IMR-90 (cell line): ENCODE results near the gene CA5B. TPM values are rescaled to one million over a fixed set of nuclear protein-coding genes. Genes with fewer than 3 reads are reported as not detected.

Source experiments
- ATAC-seq: fragments of 200-7000 bp; cut with Tn5 transposase; 2 replicates; pipeline ENCODE4 v1.9.1; 2020; ENCODE audit warnings: low read depth, mild to moderate bottlenecking, moderate library complexity
- BruUV-seq: library from RNA; stranded (reverse); fragments of 400-500 nt; replicated peaks from 2 replicates; lab custom pipeline; 2021; lab: Mats Ljungman, UMichigan
- CTCF ChIA-PET: fragments of 300-600 bp; formaldehyde crosslinking; extraction: SDS; loops from one replicate; lab custom pipeline; 2021; ENCODE audit warnings: antibody characterized with exemption; lab: Yijun Ruan, JAX
- POLR2A ChIA-PET: fragments of 300-600 bp; sonication (Branson Sonifier 250); formaldehyde crosslinking; loops from one replicate; lab custom pipeline; 2022; ENCODE audit warnings: antibody characterized with exemption; ENCODE audit not compliant: unreplicated experiment; lab: Charles Lee
- DNase-seq: peaks from one replicate; pipeline ENCODE4 v3.0.0; 2013
- H2AFZ ChIP-seq: replicated peaks from 2 replicates; pipeline ENCODE3; 2013; ENCODE audit warnings: low read length, mild to moderate bottlenecking; ENCODE audit not compliant: poor library complexity
- H2AK5ac ChIP-seq: 2 replicates; pipeline ENCODE4 v1.6.1; 2013; ENCODE audit warnings: low read depth, low read length, inconsistent platforms
- H2AK9ac ChIP-seq: replicated peaks from 2 replicates; pipeline ENCODE3; 2013; ENCODE audit warnings: mild to moderate bottlenecking, low read depth, low read length, moderate library complexity; ENCODE audit not compliant: poor library complexity
- H2BK120ac ChIP-seq: 2 replicates; pipeline ENCODE4 v1.6.1; 2013; ENCODE audit warnings: low read depth, low read length, inconsistent platforms
- H2BK15ac ChIP-seq: 3 replicates; pipeline ENCODE4 v1.6.1; 2013; ENCODE audit warnings: low read depth, low read length, inconsistent platforms
- H2BK20ac ChIP-seq: 2 replicates; pipeline ENCODE4 v1.6.1; 2013; ENCODE audit warnings: low read depth, mild to moderate bottlenecking, inconsistent platforms, low read length, moderate library complexity
- H2BK5ac ChIP-seq: 2 replicates; pipeline ENCODE4 v1.6.1; 2013; ENCODE audit warnings: mild to moderate bottlenecking, low read depth, low read length, inconsistent platforms; ENCODE audit not compliant: poor library complexity, severe bottlenecking
- H3K14ac ChIP-seq: replicated peaks from 2 replicates; pipeline ENCODE4 v1.6.1; 2013; ENCODE audit warnings: low read depth, low read length, inconsistent platforms
- H3K18ac ChIP-seq: 2 replicates; pipeline ENCODE4 v1.6.1; 2013; ENCODE audit warnings: low read depth, low read length, control low read depth
- H3K23ac ChIP-seq: 2 replicates; pipeline ENCODE4 v1.6.1; 2013; ENCODE audit warnings: low read depth, low read length, inconsistent platforms
- H3K27ac ChIP-seq: 2 replicates; pipeline ENCODE4 v1.5.1; 2013; ENCODE audit warnings: mild to moderate bottlenecking, control low read depth, low read length; ENCODE audit not compliant: insufficient read depth
- H3K27me3 ChIP-seq: 2 replicates; pipeline ENCODE4 v1.6.1; 2013; ENCODE audit warnings: low read length; ENCODE audit not compliant: control insufficient read depth, insufficient read depth
- H3K36me3 ChIP-seq: 2 replicates; pipeline ENCODE4 v1.6.1; 2013; ENCODE audit warnings: low read length, mixed read lengths; ENCODE audit not compliant: control insufficient read depth, insufficient read depth
- H3K4ac ChIP-seq: 2 replicates; pipeline ENCODE4 v1.6.1; 2013; ENCODE audit warnings: low read depth, low read length, inconsistent platforms
- H3K4me1 ChIP-seq: 2 replicates; pipeline ENCODE4 v1.6.1; 2013; ENCODE audit warnings: low read length, mixed read lengths; ENCODE audit not compliant: control insufficient read depth, insufficient read depth
- H3K4me2 ChIP-seq: 2 replicates; pipeline ENCODE4 v1.6.1; 2013; ENCODE audit warnings: low read depth, mild to moderate bottlenecking, control low read depth, low read length, moderate library complexity
- H3K4me3 ChIP-seq: 2 replicates; pipeline ENCODE4 v1.5.1; 2013; ENCODE audit warnings: low read depth, mild to moderate bottlenecking, control low read depth, low read length, moderate library complexity; ENCODE audit not compliant: insufficient read depth
- H3K56ac ChIP-seq: 2 replicates; pipeline ENCODE4 v1.6.1; 2013; ENCODE audit warnings: low read length, inconsistent platforms; ENCODE audit not compliant: insufficient read depth; ENCODE audit errors: extremely low read depth
- H3K79me1 ChIP-seq, 2 experiments: 2 replicates each; pipeline ENCODE4 v1.6.1; 2013; ENCODE audit warnings: low read length in 2 of 2, inconsistent platforms in 1 of 2, low read depth in 1 of 2
- H3K9ac ChIP-seq: 2 replicates; pipeline ENCODE4 v1.6.1; 2013; ENCODE audit warnings: low read depth, low read length, control low read depth
- H3K9me1 ChIP-seq: 2 replicates; pipeline ENCODE4 v1.6.1; 2013; ENCODE audit warnings: low read length, inconsistent platforms; ENCODE audit not compliant: insufficient read depth
- H3K9me3 ChIP-seq: 2 replicates; pipeline ENCODE4 v1.6.1; 2013; ENCODE audit warnings: low read length; ENCODE audit not compliant: control insufficient read depth, insufficient read depth
- H4K20me1 ChIP-seq: 2 replicates; pipeline ENCODE4 v1.6.1; 2013; ENCODE audit warnings: low read length, inconsistent platforms; ENCODE audit not compliant: insufficient read depth
- H4K5ac ChIP-seq: 2 replicates; pipeline ENCODE4 v1.6.1; 2013; ENCODE audit warnings: mild to moderate bottlenecking, low read depth, low read length, control low read depth
- H4K8ac ChIP-seq, 2 experiments: 2 replicates each; pipeline ENCODE4 v1.6.1; 2013; ENCODE audit warnings: low read depth in 2 of 2, low read length in 2 of 2, control low read depth in 1 of 2, inconsistent platforms in 1 of 2
- H4K91ac ChIP-seq: 2 replicates; pipeline ENCODE4 v1.6.1; 2013; ENCODE audit warnings: low read depth, low read length, inconsistent platforms; ENCODE audit not compliant: insufficient read depth
- BHLHE40 ChIP-seq: fragments of 150-350 bp; IDR thresholded peaks from 2 replicates; pipeline ENCODE4 v1.6.1; 2016; ENCODE audit warnings: mild to moderate bottlenecking, low read depth, low read length
- CEBPB ChIP-seq: IDR thresholded peaks from 2 replicates; pipeline ENCODE4 v1.6.1; 2012; ENCODE audit warnings: low read depth, low read length, improper control_type of control experiment
- CHD1 ChIP-seq: IDR thresholded peaks from 2 replicates; pipeline ENCODE4 v1.6.1; 2012; ENCODE audit warnings: low read depth, low read length, improper control_type of control experiment
- FOS ChIP-seq: fragments of 150-350 bp; IDR thresholded peaks from 2 replicates; pipeline ENCODE4 v1.6.1; 2016; ENCODE audit warnings: low read depth, low read length
- MAFK ChIP-seq: IDR thresholded peaks from 2 replicates; pipeline ENCODE4 v1.6.1; 2012; ENCODE audit warnings: low read depth, low read length, improper control_type of control experiment
- MAZ ChIP-seq: IDR thresholded peaks from 2 replicates; pipeline ENCODE4 v1.6.1; 2012; ENCODE audit warnings: low read depth, mild to moderate bottlenecking, low read length, improper control_type of control experiment, moderate library complexity, borderline replicate concordance
- MXI1 ChIP-seq: IDR thresholded peaks from 2 replicates; pipeline ENCODE4 v1.6.1; 2012; ENCODE audit warnings: low read depth, mild to moderate bottlenecking, low read length, moderate library complexity, borderline replicate concordance
- NFE2L2 ChIP-seq: fragments of 150-350 bp; IDR thresholded peaks from 2 replicates; pipeline ENCODE4 v1.6.1; 2016; ENCODE audit warnings: low read depth, mild to moderate bottlenecking, low read length
- RAD21 ChIP-seq: IDR thresholded peaks from 2 replicates; pipeline ENCODE4 v1.6.1; 2012; ENCODE audit warnings: low read length, improper control_type of control experiment
- RCOR1 ChIP-seq: IDR thresholded peaks from 2 replicates; pipeline ENCODE4 v1.6.1; 2012; ENCODE audit warnings: mild to moderate bottlenecking, low read length, improper control_type of control experiment; ENCODE audit not compliant: insufficient replicate concordance
- RFX5 ChIP-seq: IDR thresholded peaks from 2 replicates; pipeline ENCODE4 v1.8.0; 2012; ENCODE audit warnings: low read depth, mild to moderate bottlenecking, low read length, moderate library complexity
- SMC3 ChIP-seq: fragments of 150-350 bp; IDR thresholded peaks from 2 replicates; pipeline ENCODE4 v1.6.1; 2016; ENCODE audit warnings: low read depth, mild to moderate bottlenecking, antibody characterized with exemption, low read length, moderate library complexity
- USF2 ChIP-seq: fragments of 150-350 bp; IDR thresholded peaks from 2 replicates; pipeline ENCODE4 v1.6.1; 2017; ENCODE audit warnings: mild to moderate bottlenecking, antibody characterized with exemption, low read length, low read depth
- WGBS, 2 experiments: methylation state at CpG; one replicate each; pipeline versions ENCODE4 v1.1.5 to v1.1.7; 2013; ENCODE audit warnings: missing lambda C conversion rate in 2 of 2; ENCODE audit not compliant: insufficient read length in 1 of 2; ENCODE audit errors: extremely low coverage in 2 of 2; 5-methylcytosine and 5-hydroxymethylcytosine counted together
- dilution Hi-C: fragments of 300-500 bp; cut with HindIII; formaldehyde crosslinking; loops from one replicate; pipeline ENCODE4 v1.14.3; 2018; ENCODE audit warnings: low sequenced_read_pairs; ENCODE audit not compliant: unreplicated experiment
- in situ Hi-C: fragments of 300-500 bp; cut with MboI; formaldehyde crosslinking; loops from 3 replicates; pipeline ENCODE4 v1.14.3; 2019; ENCODE audit warnings: low sequenced_read_pairs, inconsistent platforms, mixed read lengths
- intact Hi-C: fragments of 100-400 bp; cut with micrococcal nuclease; formaldehyde crosslinking; loops from 2 replicates; pipeline ENCODE4 v1.10.0; 2022
- polyA plus RNA-seq, 3 experiments: library from polyadenylated mRNA; depleted of rRNA; stranded (reverse); fragments of >200 nt; gene quantifications; 2 replicates each; pipeline ENCODE4 v1.2.3, GENCODE V29; 2012; ENCODE audit warnings: low replicate concordance in 1 of 3
- total RNA-seq: library from RNA; depleted of rRNA; stranded (reverse); fragments of >200 nt; gene quantifications from 2 replicates; pipeline ENCODE4 v1.2.3, GENCODE V29; 2012
- TF ChIP-seq, protein P1 (sequence below): conservative IDR thresholded peaks from 2 replicates; pipeline ENCODE4 v1.5.1; 2012; ENCODE audit warnings: mild to moderate bottlenecking, low read depth, low read length, improper control_type of control experiment

Gene CA5B
- total and polyA plus RNA-seq, 2 of the 4 experiments (the other 2 are of a cell fraction) = 3.5 to 5.4 TPM

- Histone ChIP-seq H3K4me2 (peak overlapping the region; percentile 20; the same call in 1 of the 2 replicates), H2AK5ac (no peak overlapping the region), H3K4me3 (no peak overlapping the region), H3K27me3 (no peaks in the 10 kb centered on the region), H4K91ac (no peak overlapping the region), H3K9me3 (no peaks in the 10 kb centered on the region), H3K23ac (no peak overlapping the region), H2AK9ac (no peak overlapping the region), H2BK15ac (no peak overlapping the region), H3K27ac (no peak overlapping the region), H4K20me1 (peaks cover 19% of the 10 kb centered on the region), H3K18ac (peak overlapping the region; percentile 53; the same call in 1 of the 2 replicates), H3K14ac (no peak overlapping the region), H2BK20ac (no peak overlapping the region), H3K4ac (no peak overlapping the region), H2BK120ac (no peak overlapping the region), H3K9ac (no peak overlapping the region), H2AFZ (no peak overlapping the region), H3K9me1 (peaks cover 10% of the 10 kb centered on the region; the same call in 1 of the 2 replicates), H2BK5ac (no peak overlapping the region), H4K5ac (no peak overlapping the region), H3K56ac (no peak overlapping the region), H3K4me1 (peaks cover 13% of the 10 kb centered on the region), H3K79me1 (peaks cover 0 to 4% of the 10 kb centered on the region in 2 experiments; a peak in 1 of 4 replicates), H4K8ac (no peak overlapping the region), H3K36me3 (no peaks in the 10 kb centered on the region)
- WGBS, 2 experiments = no CpG with 5 or more reads among the region's 4 CpGs
- POLR2A ChIA-PET = no interaction called here
- no TSS peak for BruUV-seq
- no peak for TF ChIP-seq FOS
- no peak for TF ChIP-seq MXI1
- TF ChIP-seq CHD1 = no peak
- TF ChIP-seq RCOR1 = no peak
- no peak for TF ChIP-seq RAD21
- TF ChIP-seq RFX5 = no peak
- no peak for TF ChIP-seq SMC3
- no peak for TF ChIP-seq MAZ
- no peak for TF ChIP-seq BHLHE40
- TF ChIP-seq CEBPB = no peak
- TF ChIP-seq USF2 = no peak
- TF ChIP-seq NFE2L2 = no peak
- TF ChIP-seq MAFK = no peak
- TF ChIP-seq, protein P1, sequence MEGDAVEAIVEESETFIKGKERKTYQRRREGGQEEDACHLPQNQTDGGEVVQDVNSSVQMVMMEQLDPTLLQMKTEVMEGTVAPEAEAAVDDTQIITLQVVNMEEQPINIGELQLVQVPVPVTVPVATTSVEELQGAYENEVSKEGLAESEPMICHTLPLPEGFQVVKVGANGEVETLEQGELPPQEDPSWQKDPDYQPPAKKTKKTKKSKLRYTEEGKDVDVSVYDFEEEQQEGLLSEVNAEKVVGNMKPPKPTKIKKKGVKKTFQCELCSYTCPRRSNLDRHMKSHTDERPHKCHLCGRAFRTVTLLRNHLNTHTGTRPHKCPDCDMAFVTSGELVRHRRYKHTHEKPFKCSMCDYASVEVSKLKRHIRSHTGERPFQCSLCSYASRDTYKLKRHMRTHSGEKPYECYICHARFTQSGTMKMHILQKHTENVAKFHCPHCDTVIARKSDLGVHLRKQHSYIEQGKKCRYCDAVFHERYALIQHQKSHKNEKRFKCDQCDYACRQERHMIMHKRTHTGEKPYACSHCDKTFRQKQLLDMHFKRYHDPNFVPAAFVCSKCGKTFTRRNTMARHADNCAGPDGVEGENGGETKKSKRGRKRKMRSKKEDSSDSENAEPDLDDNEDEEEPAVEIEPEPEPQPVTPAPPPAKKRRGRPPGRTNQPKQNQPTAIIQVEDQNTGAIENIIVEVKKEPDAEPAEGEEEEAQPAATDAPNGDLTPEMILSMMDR = no peak
- peak; percentile 56 for DNase-seq
- peak; percentile 70 for ATAC-seq
- CTCF ChIA-PET = no interaction called here
- intact Hi-C loops (no loop called here), in situ Hi-C loops (no loop called here), dilution Hi-C loops (no loop called here)
Measured at GRCh38 chrX:15751155-15751819, 13.2 kb downstream of the CA5B start.
